Body of pancreas (tissue), 4 donors: Measurements from ENCODE around the gene PMPCA. TPM values are rescaled to one million over a fixed set of nuclear protein-coding genes. Genes with fewer than 3 reads are reported as not detected.

ENCODE experiments used
- ATAC-seq: fragments of 150-250 bp; one replicate; pipeline ENCODE4 v1.9.1; 2016
- DNase-seq, 4 donors: peaks; one replicate each; pipeline ENCODE4 v3.0.0-alpha.2; 2019
- H3K27ac ChIP-seq, 4 donors: fragments of 200-600 bp; sonication (generic); 1 replicate in 3 of 4; 2 replicates in 1 of 4; pipeline versions ENCODE4 v1.5.1 to v1.6.1; 2016 to 2019; ENCODE audit warnings: mild to moderate bottlenecking in 1 of 4, mixed read lengths in 1 of 4, moderate library complexity in 1 of 4
- H3K27me3 ChIP-seq, 2 donors: fragments of 200-600 bp; sonication (generic); one replicate each; pipeline ENCODE4 v1.6.0; 2016; ENCODE audit warnings: mild to moderate bottlenecking in 1 of 2
- H3K36me3 ChIP-seq, 2 donors: fragments of 200-600 bp; sonication (generic); replicated peaks in 1 of 2; 2 replicates each; pipeline ENCODE4 v1.5.1; 2016; ENCODE audit warnings: low read depth in 2 of 2; ENCODE audit not compliant: insufficient read depth in 1 of 2
- H3K4me1 ChIP-seq: fragments of 200-600 bp; sonication (generic); one replicate; pipeline ENCODE4 v1.6.0; 2016
- H3K4me3 ChIP-seq, 2 donors: fragments of 200-600 bp; sonication (generic); 1 replicate in 1 of 2; 2 replicates in 1 of 2; pipeline ENCODE4 v1.5.1; 2016 to 2019
- H3K9me3 ChIP-seq, 3 donors: fragments of 200-600 bp; sonication (generic); 1 replicate in 2 of 3; 2 replicates in 1 of 3; pipeline ENCODE4 v1.5.1; 2016
- CTCF ChIP-seq, 7 experiments: fragments of 450-650 bp in 4 of 7; fragments of 200-600 bp in 3 of 7; sonication (generic) in 3 of 7; IDR thresholded peaks; one replicate each; pipeline ENCODE4 v1.5.1; 2016 to 2019; ENCODE audit warnings: antibody characterized with exemption in 7 of 7
- POLR2A ChIP-seq, 3 donors: fragments of 450-650 bp; IDR thresholded peaks; one replicate each; pipeline ENCODE4 v1.6.1; 2016; ENCODE audit warnings: antibody characterized with exemption in 3 of 3, mild to moderate bottlenecking in 2 of 3
- WGBS, 2 donors: methylation state at CpG; one replicate each; pipeline ENCODE4 v1.1.5; 2017; 5-methylcytosine and 5-hydroxymethylcytosine counted together
- intact Hi-C: fragments of 100-400 bp; cut with DNase I; formaldehyde crosslinking; loops from one replicate; pipeline ENCODE4 v1.15.1; 2023
- total RNA-seq, 2 donors: library from RNA; depleted of rRNA; stranded (reverse); fragments of >200 nt; gene quantifications; one replicate each; pipeline ENCODE4 v1.1.0, GENCODE V29; 2016

Gene PMPCA
- total RNA-seq, 2 donors from 2014 or later = 23.6 to 25.1 TPM

- intact Hi-C loops = no loop called here
These were observed 14.9 kb upstream of the PMPCA start for GRCh38 chr9:136395345-136396218.

GRCh38 chr9:136396219-136396515 is 14.3 kb upstream of the PMPCA start:
- intact Hi-C loops = no loop called here
- Histone ChIP-seq H3K9me3 (no peaks in the 10 kb centered on the region), H3K27me3 (no peaks in the 10 kb centered on the region), H3K4me1 (peaks cover 26% of the 10 kb centered on the region), H3K4me3 (no peak overlapping the region), H3K27ac (no peak overlapping the region), H3K36me3 (peaks cover 0 to 36% of the 10 kb centered on the region in 2 donors)
- no peak for ATAC-seq
- 52 to 57% methylated on average over 4 of the region's 4 CpGs for WGBS, 2 donors
- DNase-seq = no peak
- TF ChIP-seq POLR2A (IDR thresholded peaks at IDR 0.05) = no peak
- TF ChIP-seq CTCF (IDR thresholded peaks at IDR 0.05) = no peak

More at GRCh38 chr9:136395345-136396218, 14.9 kb upstream of the PMPCA start:
- TF ChIP-seq POLR2A (IDR thresholded peaks at IDR 0.05) (no peak), CTCF (IDR thresholded peaks at IDR 0.05) (no peak)
- Histone ChIP-seq H3K36me3 (peaks cover 0 to 36% of the 10 kb centered on the region in 2 donors), H3K4me1 (peaks cover 24% of the 10 kb centered on the region), H3K27me3 (no peaks in the 10 kb centered on the region), H3K4me3 (no peak overlapping the region), H3K27ac (no peak overlapping the region), H3K9me3 (no peaks in the 10 kb centered on the region)
- DNase-seq (no peak), ATAC-seq (no peak)
- 88 to 90% methylated on average over 10 to 26 of the region's 26 CpGs for WGBS, 2 donors

GRCh38 chr9:136397643-136398042 is 12.8 kb upstream of the PMPCA start:
- Histone ChIP-seq H3K9me3 (no peaks in the 10 kb centered on the region), H3K36me3 (peaks cover 0 to 29% of the 10 kb centered on the region in 2 donors), H3K27me3 (no peaks in the 10 kb centered on the region), H3K27ac (no peak overlapping the region), H3K4me3 (no peak overlapping the region), H3K4me1 (peaks cover 26% of the 10 kb centered on the region)
- intact Hi-C loops = no loop called here
- 58 to 78% methylated on average over 6 of the region's 6 CpGs for WGBS, 2 donors
- ATAC-seq = no peak
- TF ChIP-seq POLR2A (IDR thresholded peaks at IDR 0.05) = no peak
- no peak for TF ChIP-seq CTCF (IDR thresholded peaks at IDR 0.05)
- DNase-seq = no peak

- no peak for DNase-seq
- H3K27me3 ChIP-seq = no peaks in the 10 kb centered on the region
- no peak for TF ChIP-seq POLR2A (IDR thresholded peaks at IDR 0.05)
- no peak for TF ChIP-seq CTCF (IDR thresholded peaks at IDR 0.05)
- WGBS, 2 donors = 86 to 91% methylated on average over 11 to 12 of the region's 12 CpGs
- ATAC-seq = no peak
- peaks cover 26% of the 10 kb centered on the region for H3K4me1 ChIP-seq
- intact Hi-C loops = no loop called here
- H3K4me3 ChIP-seq = no peak overlapping the region
- no peak overlapping the region for H3K27ac ChIP-seq
- peaks cover 0 to 29% of the 10 kb centered on the region in 2 donors for H3K36me3 ChIP-seq
- H3K9me3 ChIP-seq = no peaks in the 10 kb centered on the region
These were observed 12.2 kb upstream of the PMPCA start for GRCh38 chr9:136398286-136398685.
